HepG2 (cell line): ENCODE results near the gene KIF13A. TPM values are rescaled to one million over a fixed set of nuclear protein-coding genes. Genes with fewer than 3 reads are reported as not detected.

Source experiments
- AGO1 ChIP-seq: fragments of 200-400 bp; formaldehyde crosslinking; IDR thresholded peaks from 2 replicates; pipeline ENCODE4 v1.6.1; 2017; ENCODE audit warnings: mild to moderate bottlenecking, low read depth, low read length, moderate library complexity; ENCODE audit not compliant: poor library complexity, severe bottlenecking
- CC2D1A ChIP-seq: sonication (generic); formaldehyde crosslinking; IDR thresholded peaks from 2 replicates; pipeline ENCODE4 v1.8.1; 2023; ENCODE audit warnings: mild to moderate bottlenecking, missing genetic modification reagents
- DPF2 ChIP-seq: sonication (generic); formaldehyde crosslinking; IDR thresholded peaks from 2 replicates; pipeline ENCODE4 v1.4.0; 2020; ENCODE audit warnings: mild to moderate bottlenecking, low read depth, missing genetic modification reagents, borderline replicate concordance
- E2F1 ChIP-seq: sonication (generic); formaldehyde crosslinking; IDR thresholded peaks from 2 replicates; pipeline ENCODE4 v1.5.0; 2020; ENCODE audit warnings: missing genetic modification reagents
- FOXK2 ChIP-seq: fragments of 450-650 bp; IDR thresholded peaks from 2 replicates; pipeline ENCODE4 v1.6.1; 2016
- GABPA ChIP-seq, 2 experiments: IDR thresholded peaks; 2 replicates each; pipeline ENCODE4 v1.6.1; 2011 to 2016; ENCODE audit warnings: low read depth in 2 of 2, low read length in 1 of 2, missing biosample characterization in 1 of 2, missing genetic modification characterization in 1 of 2
- KDM5A ChIP-seq: fragments of 200-600 bp; sonication (generic); IDR thresholded peaks from 2 replicates; pipeline ENCODE4 v1.7.0; 2018; ENCODE audit warnings: antibody characterized with exemption, mild to moderate bottlenecking, low read length, borderline replicate concordance
- RNF219 ChIP-seq: sonication (generic); formaldehyde crosslinking; IDR thresholded peaks from 2 replicates; pipeline ENCODE4 v1.5.0; 2020; ENCODE audit warnings: mild to moderate bottlenecking, missing genetic modification reagents
- RORA ChIP-seq: sonication (generic); formaldehyde crosslinking; IDR thresholded peaks from 2 replicates; pipeline ENCODE4 v1.5.0; 2020; ENCODE audit warnings: mild to moderate bottlenecking, missing genetic modification reagents, moderate library complexity
- SATB2 ChIP-seq: sonication (generic); formaldehyde crosslinking; IDR thresholded peaks from 2 replicates; pipeline ENCODE4 v1.5.0; 2020; ENCODE audit warnings: missing genetic modification reagents
- ZBTB8A ChIP-seq: sonication (generic); formaldehyde crosslinking; IDR thresholded peaks from 2 replicates; pipeline ENCODE4 v1.4.0; 2020; ENCODE audit warnings: mild to moderate bottlenecking, low read depth, missing genetic modification reagents, borderline replicate concordance
- ZC3H4 ChIP-seq: sonication (generic); formaldehyde crosslinking; IDR thresholded peaks from 2 replicates; pipeline ENCODE4 v1.4.0; 2020; ENCODE audit warnings: missing genetic modification reagents, borderline replicate concordance
- ZNF503 ChIP-seq: sonication (generic); formaldehyde crosslinking; IDR thresholded peaks from 2 replicates; pipeline ENCODE4 v1.4.0; 2020; ENCODE audit warnings: missing genetic modification reagents
- ZNF639 ChIP-seq: conservative IDR thresholded peaks from 2 replicates; pipeline ENCODE4 v1.6.1; 2018; ENCODE audit warnings: missing genetic modification reagents
- ZNF713 ChIP-seq: sonication (generic); formaldehyde crosslinking; IDR thresholded peaks from 2 replicates; pipeline ENCODE4 v1.4.0; 2020; ENCODE audit warnings: mild to moderate bottlenecking, missing genetic modification reagents
- polyA plus RNA-seq, 8 experiments: library from polyadenylated mRNA; depleted of rRNA in 3 of 8; stranded (reverse) in 7 of 8; unstranded in 1 of 8; fragments of >200 nt; fragmentation: Illumina TruSeq in 4 of 8; extraction: Trizol in 4 of 8; gene quantifications; 2 replicates each; pipeline versions ENCODE4 v1.2.1 to v1.2.3, GENCODE V29; 2011 to 2016; ENCODE audit warnings: low read depth in 4 of 8, missing spikeins in 1 of 8, mixed read lengths in 1 of 8; ENCODE audit not compliant: insufficient read depth in 1 of 8
- total RNA-seq, 5 experiments: library from RNA; depleted of rRNA; stranded (reverse); fragments of >200 nt; fragmentation: Illumina TruSeq; extraction: Trizol; gene quantifications; 2 replicates each; pipeline ENCODE4 v1.2.3, GENCODE V29; 2016; ENCODE audit warnings: low read depth in 1 of 5
- TF ChIP-seq, protein P1 (sequence below): sonication (generic); formaldehyde crosslinking; IDR thresholded peaks from 2 replicates; pipeline ENCODE4 v1.5.0; 2020; ENCODE audit warnings: missing genetic modification reagents
- TF ChIP-seq, protein P2 (sequence below): sonication (generic); formaldehyde crosslinking; IDR thresholded peaks from 2 replicates; pipeline ENCODE4 v1.5.1; 2020; ENCODE audit warnings: mild to moderate bottlenecking, missing genetic modification reagents, moderate library complexity

The KIF13A gene
- total and polyA plus RNA-seq, 2 of the 13 experiments (the other 11 are each of a cell fraction or from before 2014, with no cell fraction given) = 21.1 to 37.2 TPM

DNA sequence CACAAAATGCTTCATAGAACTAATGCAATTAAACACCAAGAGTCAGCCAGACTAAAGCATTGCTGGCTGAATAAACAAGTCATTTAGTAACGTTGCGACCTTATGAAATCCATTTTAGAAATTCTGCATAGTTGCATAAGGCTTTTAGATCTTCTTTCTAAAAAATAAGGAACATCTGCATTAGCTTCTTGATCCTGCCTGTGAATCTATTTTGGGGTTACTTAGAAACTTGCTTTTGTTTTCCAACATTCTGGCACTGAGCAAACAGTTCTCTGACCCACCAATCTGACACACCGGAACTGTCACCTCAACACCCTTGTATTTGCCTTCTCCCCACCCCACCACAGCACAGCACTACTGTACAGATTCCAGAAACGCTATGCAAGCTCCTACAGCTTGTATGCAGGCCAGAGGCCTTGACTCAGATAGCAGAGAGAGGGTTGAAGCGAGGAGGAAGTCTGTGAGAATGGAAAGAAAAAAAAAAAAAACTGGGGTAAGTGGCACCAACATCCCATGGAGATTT lies 55.0 kb downstream of the KIF13A start (continued):
- TF ChIP-seq E2F1 (CRISPR knock-in tag) (no peak), RNF219 (CRISPR knock-in tag) (peak; percentile 76; the same call in 1 of the 2 replicates), DPF2 (CRISPR knock-in tag) (peak; percentile 81; the same call in 1 of the 2 replicates), CC2D1A (no peak), ZNF713 (CRISPR knock-in tag) (no peak), RORA (CRISPR knock-in tag) (no peak), SATB2 (CRISPR knock-in tag) (no peak), KDM5A (no peak), AGO1 (no peak), FOXK2 (no peak), ZC3H4 (no peak), GABPA (IDR thresholded peaks at IDR 0.05; ENCODE audit: low read depth, low read length) (no peak), GABPA (CRISPR knock-in tag; IDR thresholded peaks at IDR 0.05; ENCODE audit: low read depth) (peak; percentile 79), ZNF639 (CRISPR knock-in tag) (no peak; the same call in 1 of the 2 replicates), ZBTB8A (CRISPR knock-in tag) (no peak), ZNF503 (peak; percentile 67; the same call in 1 of the 2 replicates)
- TF ChIP-seq, protein P1, sequence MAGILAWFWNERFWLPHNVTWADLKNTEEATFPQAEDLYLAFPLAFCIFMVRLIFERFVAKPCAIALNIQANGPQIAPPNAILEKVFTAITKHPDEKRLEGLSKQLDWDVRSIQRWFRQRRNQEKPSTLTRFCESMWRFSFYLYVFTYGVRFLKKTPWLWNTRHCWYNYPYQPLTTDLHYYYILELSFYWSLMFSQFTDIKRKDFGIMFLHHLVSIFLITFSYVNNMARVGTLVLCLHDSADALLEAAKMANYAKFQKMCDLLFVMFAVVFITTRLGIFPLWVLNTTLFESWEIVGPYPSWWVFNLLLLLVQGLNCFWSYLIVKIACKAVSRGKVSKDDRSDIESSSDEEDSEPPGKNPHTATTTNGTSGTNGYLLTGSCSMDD (CRISPR knock-in tag) = no peak
- TF ChIP-seq, protein P2, sequence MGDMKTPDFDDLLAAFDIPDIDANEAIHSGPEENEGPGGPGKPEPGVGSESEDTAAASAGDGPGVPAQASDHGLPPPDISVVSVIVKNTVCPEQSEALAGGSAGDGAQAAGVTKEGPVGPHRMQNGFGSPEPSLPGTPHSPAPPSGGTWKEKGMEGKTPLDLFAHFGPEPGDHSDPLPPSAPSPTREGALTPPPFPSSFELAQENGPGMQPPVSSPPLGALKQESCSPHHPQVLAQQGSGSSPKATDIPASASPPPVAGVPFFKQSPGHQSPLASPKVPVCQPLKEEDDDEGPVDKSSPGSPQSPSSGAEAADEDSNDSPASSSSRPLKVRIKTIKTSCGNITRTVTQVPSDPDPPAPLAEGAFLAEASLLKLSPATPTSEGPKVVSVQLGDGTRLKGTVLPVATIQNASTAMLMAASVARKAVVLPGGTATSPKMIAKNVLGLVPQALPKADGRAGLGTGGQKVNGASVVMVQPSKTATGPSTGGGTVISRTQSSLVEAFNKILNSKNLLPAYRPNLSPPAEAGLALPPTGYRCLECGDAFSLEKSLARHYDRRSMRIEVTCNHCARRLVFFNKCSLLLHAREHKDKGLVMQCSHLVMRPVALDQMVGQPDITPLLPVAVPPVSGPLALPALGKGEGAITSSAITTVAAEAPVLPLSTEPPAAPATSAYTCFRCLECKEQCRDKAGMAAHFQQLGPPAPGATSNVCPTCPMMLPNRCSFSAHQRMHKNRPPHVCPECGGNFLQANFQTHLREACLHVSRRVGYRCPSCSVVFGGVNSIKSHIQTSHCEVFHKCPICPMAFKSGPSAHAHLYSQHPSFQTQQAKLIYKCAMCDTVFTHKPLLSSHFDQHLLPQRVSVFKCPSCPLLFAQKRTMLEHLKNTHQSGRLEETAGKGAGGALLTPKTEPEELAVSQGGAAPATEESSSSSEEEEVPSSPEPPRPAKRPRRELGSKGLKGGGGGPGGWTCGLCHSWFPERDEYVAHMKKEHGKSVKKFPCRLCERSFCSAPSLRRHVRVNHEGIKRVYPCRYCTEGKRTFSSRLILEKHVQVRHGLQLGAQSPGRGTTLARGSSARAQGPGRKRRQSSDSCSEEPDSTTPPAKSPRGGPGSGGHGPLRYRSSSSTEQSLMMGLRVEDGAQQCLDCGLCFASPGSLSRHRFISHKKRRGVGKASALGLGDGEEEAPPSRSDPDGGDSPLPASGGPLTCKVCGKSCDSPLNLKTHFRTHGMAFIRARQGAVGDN = no peak
